AG04450 (cell line): ENCODE data around the gene SLC16A12. TPM values are rescaled to one million over a fixed set of nuclear protein-coding genes. Genes with fewer than 3 reads are reported as not detected.
"Not testable (repeated sequence)": the region's sequence is repeated elsewhere in the genome, so short reads cannot be mapped to it uniquely, and the experiment has no call there.

ENCODE experiments used
- CTCF ChIA-PET: fragments of 300-600, 350-600 bp; formaldehyde crosslinking; extraction: SDS; loops from one replicate; lab custom pipeline; 2022; ENCODE audit warnings: antibody characterized with exemption, inconsistent platforms; lab: Charles Lee
- POLR2A ChIA-PET: fragments of 350-600 bp; formaldehyde crosslinking; extraction: SDS; loops from one replicate; lab custom pipeline; 2021; ENCODE audit warnings: antibody characterized with exemption, inconsistent platforms; lab: Yijun Ruan, JAX
- DNase-seq: peaks from one replicate; pipeline ENCODE4 v3.0.0-alpha.2; 2011; ENCODE audit warnings: low read depth, low spot score
- H3K27ac ChIP-seq: one replicate; pipeline ENCODE4 v1.5.1; 2012; ENCODE audit warnings: low read depth, low read length, control low read depth
- H3K27me3 ChIP-seq: one replicate; pipeline ENCODE4 v1.6.0; 2012; ENCODE audit warnings: low read length; ENCODE audit not compliant: control insufficient read depth, insufficient read depth
- H3K4me3 ChIP-seq: 2 replicates; pipeline ENCODE4 v1.5.1; 2011; ENCODE audit warnings: mild to moderate bottlenecking, low read depth, low read length, control low read depth
- H3K9me3 ChIP-seq: 2 replicates; pipeline ENCODE4 v1.5.1; 2012; ENCODE audit warnings: low read length; ENCODE audit not compliant: control insufficient read depth, insufficient read depth
- polyA plus RNA-seq: library from polyadenylated mRNA; depleted of rRNA; stranded (reverse); fragments of >200 nt; gene quantifications from 2 replicates; pipeline ENCODE4 v1.2.3, GENCODE V29; 2011
- TF ChIP-seq, protein P1 (sequence below): IDR thresholded peaks from 2 replicates; pipeline ENCODE4 v1.5.1; 2011; ENCODE audit warnings: low read depth, low read length, control low read depth, inconsistent platforms

Gene SLC16A12
- polyA plus RNA-seq, 1 experiment: 1.5 TPM

DNA sequence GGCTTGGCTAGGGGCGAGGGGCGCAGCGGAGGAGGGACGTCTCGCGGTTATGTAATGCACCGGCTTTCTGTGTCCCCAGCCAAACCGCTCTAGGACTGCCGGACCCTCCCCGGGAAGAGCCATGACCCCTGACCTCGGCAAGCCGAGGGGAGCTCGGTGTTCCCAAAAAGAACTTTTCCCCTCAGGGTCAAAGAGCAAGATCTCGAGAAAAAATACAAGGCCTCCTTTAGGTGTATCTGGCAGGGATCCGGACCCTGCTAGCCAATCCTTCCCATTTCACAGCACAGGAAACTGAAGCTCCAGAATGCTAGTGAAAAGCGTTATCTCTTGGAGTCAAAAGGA lies 590 bp upstream of the SLC16A12 start:
- peak overlapping the region; percentile 63 for H3K4me3 ChIP-seq
- peaks cover 3% of the 10 kb centered on the region for H3K27me3 ChIP-seq
- ChIA-PET POLR2A (no interaction called here), CTCF (interaction anchor here (0.6 kb wide), 2 partner anchors 84 to 118 kb away, joined by 3 to 4 read pairs; no protein-coding TSS in a partner anchor)
- TF ChIP-seq, protein P1, sequence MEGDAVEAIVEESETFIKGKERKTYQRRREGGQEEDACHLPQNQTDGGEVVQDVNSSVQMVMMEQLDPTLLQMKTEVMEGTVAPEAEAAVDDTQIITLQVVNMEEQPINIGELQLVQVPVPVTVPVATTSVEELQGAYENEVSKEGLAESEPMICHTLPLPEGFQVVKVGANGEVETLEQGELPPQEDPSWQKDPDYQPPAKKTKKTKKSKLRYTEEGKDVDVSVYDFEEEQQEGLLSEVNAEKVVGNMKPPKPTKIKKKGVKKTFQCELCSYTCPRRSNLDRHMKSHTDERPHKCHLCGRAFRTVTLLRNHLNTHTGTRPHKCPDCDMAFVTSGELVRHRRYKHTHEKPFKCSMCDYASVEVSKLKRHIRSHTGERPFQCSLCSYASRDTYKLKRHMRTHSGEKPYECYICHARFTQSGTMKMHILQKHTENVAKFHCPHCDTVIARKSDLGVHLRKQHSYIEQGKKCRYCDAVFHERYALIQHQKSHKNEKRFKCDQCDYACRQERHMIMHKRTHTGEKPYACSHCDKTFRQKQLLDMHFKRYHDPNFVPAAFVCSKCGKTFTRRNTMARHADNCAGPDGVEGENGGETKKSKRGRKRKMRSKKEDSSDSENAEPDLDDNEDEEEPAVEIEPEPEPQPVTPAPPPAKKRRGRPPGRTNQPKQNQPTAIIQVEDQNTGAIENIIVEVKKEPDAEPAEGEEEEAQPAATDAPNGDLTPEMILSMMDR: no peak
- H3K9me3 ChIP-seq: no peaks in the 10 kb centered on the region
- DNase-seq: no peak
- H3K27ac ChIP-seq: no peak overlapping the region

DNA sequence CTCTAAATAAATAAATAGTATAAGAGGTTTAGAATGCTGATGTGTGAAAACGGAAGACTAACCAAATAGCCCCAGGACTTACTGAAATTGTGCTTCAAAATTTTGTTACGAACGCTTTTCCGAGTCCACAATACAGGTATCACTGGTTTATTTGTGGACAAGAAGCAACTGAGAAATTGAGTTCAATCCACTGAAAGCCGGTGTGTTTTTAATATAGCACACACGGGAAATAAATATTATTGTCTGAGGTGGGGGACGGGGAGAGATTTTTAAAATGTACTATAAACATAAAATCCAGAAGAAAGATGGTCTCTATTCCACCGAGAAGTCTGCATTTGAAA lies 598 bp downstream of the SLC16A12 start:
- ChIA-PET CTCF (no interaction called here), POLR2A (interaction anchor here (0.6 kb wide), 1 partner anchor 23 kb away, joined by 3 read pairs; no protein-coding TSS in a partner anchor)
- H3K27me3 ChIP-seq: peaks cover 3% of the 10 kb centered on the region
- no peaks in the 10 kb centered on the region for H3K9me3 ChIP-seq
- TF ChIP-seq, protein P1: no peak
- no peak for DNase-seq
- no peak overlapping the region for H3K27ac ChIP-seq
- H3K4me3 ChIP-seq: peak overlapping the region; percentile 63

DNA sequence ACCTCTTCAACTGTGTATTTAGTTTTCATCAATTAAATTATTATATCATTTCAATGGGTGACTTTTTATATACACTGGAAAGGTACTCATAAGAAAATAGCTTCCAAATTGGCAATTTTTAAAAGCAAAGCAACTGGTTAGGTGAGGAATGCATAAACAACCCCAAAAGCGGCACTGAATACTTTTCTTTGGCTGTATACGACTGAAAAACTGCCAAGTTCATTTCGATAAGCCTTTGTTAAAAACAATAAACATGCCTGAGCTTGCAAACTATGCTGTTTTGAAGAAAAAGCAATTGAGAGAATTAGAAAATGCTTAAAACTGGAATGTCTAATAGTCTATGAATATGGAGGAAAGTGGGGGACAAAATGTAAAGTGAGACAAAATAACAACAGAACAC lies 2.9 kb downstream of the SLC16A12 start:
- Histone ChIP-seq H3K4me3 (no peak overlapping the region), H3K9me3 (no peaks in the 10 kb centered on the region), H3K27me3 (peaks cover 3% of the 10 kb centered on the region), H3K27ac (no peak overlapping the region)
- no peak for DNase-seq
- ChIA-PET CTCF (no interaction called here), POLR2A (no interaction called here)
- TF ChIP-seq, protein P1: no peak

DNA sequence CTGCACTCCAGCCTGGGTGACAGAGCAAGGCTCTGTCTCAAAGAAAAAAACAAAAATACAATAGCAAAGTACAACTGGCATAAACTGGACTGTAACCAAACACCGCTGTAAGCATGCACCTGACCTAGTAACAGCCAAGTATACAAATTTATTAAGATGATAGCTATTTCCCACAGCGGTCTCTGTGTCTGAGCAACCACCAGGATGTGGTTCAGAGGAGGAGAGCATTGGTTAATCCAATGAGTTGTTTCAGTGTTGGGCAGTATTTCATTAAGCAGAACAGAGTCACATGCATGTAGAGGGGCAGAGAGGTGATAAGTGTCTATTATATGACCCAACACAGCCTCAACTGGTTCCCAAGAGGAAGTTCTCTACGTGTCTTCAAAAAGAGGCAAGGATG lies 4.0 kb downstream of the SLC16A12 start:
- ChIA-PET POLR2A (no interaction called here), CTCF (no interaction called here)
- no peaks in the 10 kb centered on the region for H3K9me3 ChIP-seq
- TF ChIP-seq, protein P1: no peak
- DNase-seq: no peak
- H3K4me3 ChIP-seq: no peak overlapping the region
- H3K27ac ChIP-seq: no peak overlapping the region
- H3K27me3 ChIP-seq: peaks cover 3% of the 10 kb centered on the region

DNA sequence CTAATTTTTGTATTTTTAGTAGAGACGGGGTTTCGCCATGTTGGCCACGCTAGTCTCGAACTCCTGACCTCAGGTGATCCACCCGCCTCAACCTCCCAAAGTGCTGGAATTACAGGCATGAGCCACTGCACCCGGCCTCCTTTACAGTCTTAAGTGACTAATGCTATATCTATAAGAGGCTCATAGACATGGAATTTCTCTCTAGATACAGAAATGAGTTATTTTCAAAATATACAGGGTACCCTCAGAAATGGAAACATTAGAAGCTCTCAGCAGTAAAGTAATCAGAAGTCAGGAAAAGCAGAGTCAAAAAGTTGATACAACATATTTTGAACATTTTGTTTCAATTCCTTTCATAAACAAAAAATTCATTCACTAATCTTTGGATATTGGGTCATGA lies 5.7 kb downstream of the SLC16A12 start:
- POLR2A ChIA-PET: interaction anchor here (0.6 to 0.7 kb wide), 2 partner anchors 12 to 172 kb away, joined by 3 to 4 read pairs; partner anchors contain the start of gene KIF20B
- H3K4me3 ChIP-seq, H3K27me3 ChIP-seq, DNase-seq, H3K9me3 ChIP-seq, CTCF ChIA-PET, H3K27ac ChIP-seq: not testable (repeated sequence)

DNA sequence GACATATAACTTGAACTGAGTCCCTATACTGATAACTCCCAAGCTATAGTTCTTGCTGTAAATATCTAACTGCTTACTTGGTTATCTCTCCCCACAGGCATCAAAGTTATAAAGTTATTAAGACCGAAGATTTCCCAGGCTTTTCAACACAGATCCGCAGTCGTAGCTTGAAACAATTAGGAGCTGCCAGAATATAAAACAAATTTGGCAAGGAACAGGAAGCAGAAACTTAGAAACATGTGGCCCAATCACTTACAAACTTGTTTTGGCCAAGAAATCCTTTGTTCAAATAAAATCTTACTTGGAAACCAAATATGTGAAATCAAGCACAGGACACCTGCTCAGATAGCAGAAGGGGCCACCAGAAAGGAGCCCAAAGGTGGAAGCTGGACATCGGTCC lies 9.0 kb downstream of the SLC16A12 start:
- TF ChIP-seq, protein P1: no peak
- Histone ChIP-seq H3K27ac (no peak overlapping the region), H3K27me3 (no peaks in the 10 kb centered on the region), H3K9me3 (no peaks in the 10 kb centered on the region), H3K4me3 (no peak overlapping the region)
- CTCF ChIA-PET: interaction anchor here (0.6 to 0.7 kb wide), 2 partner anchors 34 to 1435 kb away, joined by 3 to 4 read pairs; no protein-coding TSS in a partner anchor
- no peak for DNase-seq
- POLR2A ChIA-PET: no interaction called here
